ENCODE data around the gene ZNF217.
A peak's percentile ranks its signal among the peaks of the same experiment; 100 is the strongest.
"Not testable (repeated sequence)": the region's sequence is repeated elsewhere in the genome, so short reads cannot be mapped to it uniquely, and the experiment has no call there.

Gene ZNF217

GRCh38 chr20:53621482-53622246 is 28.0 kb upstream of the ZNF217 start:
- DNase-seq, result no peak

GRCh38 chr20:53618490-53619000 is 24.9 kb upstream of the ZNF217 start:
- not testable (repeated sequence) for DNase-seq

- no peak for DNase-seq
Measured at GRCh38 chr20:53617791-53618489, 24.3 kb upstream of the ZNF217 start.

GRCh38 chr20:53616489-53616888 is 22.9 kb upstream of the ZNF217 start:
- DNase-seq, result not testable (repeated sequence)

GRCh38 chr20:53613748-53614147 is 20.1 kb upstream of the ZNF217 start:
- no peak for DNase-seq

GRCh38 chr20:53612289-53612688 is 18.6 kb upstream of the ZNF217 start:
- DNase-seq, result not testable (repeated sequence)

GRCh38 chr20:53611449-53611894 is 17.8 kb upstream of the ZNF217 start:
- no peak for DNase-seq

GRCh38 chr20:53609491-53610445 is 16.1 kb upstream of the ZNF217 start:
- peak; percentile 56 for DNase-seq

- DNase-seq, result no peak
Measured at GRCh38 chr20:53608456-53609452, 15.1 kb upstream of the ZNF217 start.

- no peak for DNase-seq
Measured at GRCh38 chr20:53608071-53608455, 14.4 kb upstream of the ZNF217 start.

GRCh38 chr20:53606364-53606985 is 12.8 kb upstream of the ZNF217 start:
- DNase-seq, result no peak

- not testable (repeated sequence) for DNase-seq
Measured at GRCh38 chr20:53605401-53605800, 11.8 kb upstream of the ZNF217 start.

- DNase-seq, result not testable (repeated sequence)
Measured at GRCh38 chr20:53604846-53605245, 11.2 kb upstream of the ZNF217 start.

GRCh38 chr20:53602661-53603060 is 9.0 kb upstream of the ZNF217 start:
- DNase-seq, result no peak

GRCh38 chr20:53599910-53600632 is 6.4 kb upstream of the ZNF217 start:
- no peak for DNase-seq

- no peak for DNase-seq
Measured at GRCh38 chr20:53599378-53599777, 5.7 kb upstream of the ZNF217 start.

GRCh38 chr20:53599044-53599362 is 5.4 kb upstream of the ZNF217 start:
- no peak for DNase-seq

GRCh38 chr20:53598140-53599043 is 4.8 kb upstream of the ZNF217 start:
- DNase-seq, result no peak

GRCh38 chr20:53597521-53598120 is 4.0 kb upstream of the ZNF217 start:
- DNase-seq, result no peak
